Vagina (tissue), 2 donors: Measurements from ENCODE around the gene ONECUT3. TPM values are rescaled to one million over a fixed set of nuclear protein-coding genes. Genes with fewer than 3 reads are reported as not detected.

Experiments
- DNase-seq, 2 donors: peaks; one replicate each; pipeline ENCODE4 v3.0.0-alpha.2; 2017; ENCODE audit errors: extremely low spot score in 2 of 2
- H3K27ac ChIP-seq: fragments of 200-600 bp; sonication (generic); one replicate; pipeline ENCODE4 v1.5.1; 2019
- H3K27me3 ChIP-seq: fragments of 200-600 bp; sonication (generic); one replicate; pipeline ENCODE4 v1.5.1; 2019
- H3K36me3 ChIP-seq, 2 donors: fragments of 200-600 bp; sonication (generic); one replicate each; pipeline ENCODE4 v1.5.1; 2017 to 2019
- H3K4me1 ChIP-seq: fragments of 200-600 bp; sonication (generic); one replicate; pipeline ENCODE4 v1.5.1; 2019
- H3K4me3 ChIP-seq, 2 donors: fragments of 200-600 bp; sonication (generic); 1 replicate in 1 of 2; 2 replicates in 1 of 2; pipeline ENCODE4 v1.5.1; 2016 to 2019
- H3K9me3 ChIP-seq: fragments of 200-600 bp; sonication (generic); one replicate; pipeline ENCODE4 v1.5.1; 2019
- POLR2A ChIP-seq, 2 donors: fragments of 450-650 bp; IDR thresholded peaks; one replicate each; pipeline ENCODE4 v1.6.1; 2017; ENCODE audit warnings: antibody characterized with exemption in 2 of 2, mild to moderate bottlenecking in 2 of 2, moderate library complexity in 2 of 2
- POLR2AphosphoS5 ChIP-seq, 2 donors: sonication (generic); formaldehyde crosslinking; IDR thresholded peaks; one replicate each; pipeline ENCODE4 v1.9.0; 2017; ENCODE audit warnings: antibody characterized with exemption in 2 of 2, mild to moderate bottlenecking in 2 of 2, low read depth in 1 of 2; ENCODE audit not compliant: insufficient read depth in 1 of 2
- intact Hi-C: fragments of 100-400 bp; cut with DNase I; formaldehyde crosslinking; loops from one replicate; pipeline ENCODE4 v1.15.1; 2023
- total RNA-seq: library from RNA; depleted of rRNA; stranded (reverse); fragments of >200 nt; gene quantifications from one replicate; pipeline ENCODE4 v1.2.3, GENCODE V29; 2016
- TF ChIP-seq, protein P1 (sequence below), 3 experiments: fragments of 450-650 bp in 2 of 3; fragments of 200-600 bp in 1 of 3; sonication (generic) in 1 of 3; IDR thresholded peaks; one replicate each; pipeline ENCODE4 v1.5.1; 2017 to 2019; ENCODE audit warnings: antibody characterized with exemption in 3 of 3, mild to moderate bottlenecking in 2 of 3, moderate library complexity in 2 of 3

The ONECUT3 gene
- total RNA-seq, 1 donor from 2014 or later = not detected

DNA sequence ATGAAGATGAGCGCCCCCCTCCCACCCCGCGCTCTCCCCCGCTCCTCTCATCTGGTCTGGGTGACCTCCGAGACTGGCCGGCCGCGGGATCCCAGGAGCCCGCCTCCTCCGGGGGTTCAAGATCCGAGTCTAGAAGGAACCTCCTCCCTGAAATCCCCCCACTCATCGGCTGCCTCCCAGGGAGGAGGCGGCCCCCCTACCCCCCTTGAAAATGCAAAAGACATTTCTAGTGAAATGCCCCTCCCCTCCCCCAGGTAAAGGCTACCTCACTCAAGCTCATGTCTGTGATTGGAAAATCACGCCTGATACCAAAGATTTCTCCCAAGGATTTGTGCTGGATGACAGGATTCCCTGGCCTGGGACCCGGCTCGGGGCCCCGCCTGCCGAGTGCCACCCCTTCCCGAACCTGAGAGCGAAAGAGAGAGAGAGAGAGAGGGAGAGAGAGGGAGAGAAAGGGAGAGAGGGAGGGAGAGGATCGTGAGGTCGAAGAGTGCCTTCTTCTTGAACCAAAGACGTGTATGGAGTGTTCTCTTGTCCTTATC, 23.4 kb downstream of the ONECUT3 start:
- intact Hi-C loops = no loop called here
- no peak for DNase-seq
- Histone ChIP-seq H3K9me3 (no peaks in the 10 kb centered on the region), H3K36me3 (no peaks in the 10 kb centered on the region), H3K27ac (no peak overlapping the region), H3K4me3 (no peak overlapping the region), H3K4me1 (no peaks in the 10 kb centered on the region), H3K27me3 (no peaks in the 10 kb centered on the region)
- TF ChIP-seq, protein P1, sequence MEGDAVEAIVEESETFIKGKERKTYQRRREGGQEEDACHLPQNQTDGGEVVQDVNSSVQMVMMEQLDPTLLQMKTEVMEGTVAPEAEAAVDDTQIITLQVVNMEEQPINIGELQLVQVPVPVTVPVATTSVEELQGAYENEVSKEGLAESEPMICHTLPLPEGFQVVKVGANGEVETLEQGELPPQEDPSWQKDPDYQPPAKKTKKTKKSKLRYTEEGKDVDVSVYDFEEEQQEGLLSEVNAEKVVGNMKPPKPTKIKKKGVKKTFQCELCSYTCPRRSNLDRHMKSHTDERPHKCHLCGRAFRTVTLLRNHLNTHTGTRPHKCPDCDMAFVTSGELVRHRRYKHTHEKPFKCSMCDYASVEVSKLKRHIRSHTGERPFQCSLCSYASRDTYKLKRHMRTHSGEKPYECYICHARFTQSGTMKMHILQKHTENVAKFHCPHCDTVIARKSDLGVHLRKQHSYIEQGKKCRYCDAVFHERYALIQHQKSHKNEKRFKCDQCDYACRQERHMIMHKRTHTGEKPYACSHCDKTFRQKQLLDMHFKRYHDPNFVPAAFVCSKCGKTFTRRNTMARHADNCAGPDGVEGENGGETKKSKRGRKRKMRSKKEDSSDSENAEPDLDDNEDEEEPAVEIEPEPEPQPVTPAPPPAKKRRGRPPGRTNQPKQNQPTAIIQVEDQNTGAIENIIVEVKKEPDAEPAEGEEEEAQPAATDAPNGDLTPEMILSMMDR (IDR thresholded peaks at IDR 0.05) = no peak
- TF ChIP-seq POLR2A (IDR thresholded peaks at IDR 0.05) (no peak), POLR2AphosphoS5 (IDR thresholded peaks at IDR 0.05; ENCODE audit: insufficient read depth in 1 of 2, low read depth in 1 of 2) (no peak)

DNA sequence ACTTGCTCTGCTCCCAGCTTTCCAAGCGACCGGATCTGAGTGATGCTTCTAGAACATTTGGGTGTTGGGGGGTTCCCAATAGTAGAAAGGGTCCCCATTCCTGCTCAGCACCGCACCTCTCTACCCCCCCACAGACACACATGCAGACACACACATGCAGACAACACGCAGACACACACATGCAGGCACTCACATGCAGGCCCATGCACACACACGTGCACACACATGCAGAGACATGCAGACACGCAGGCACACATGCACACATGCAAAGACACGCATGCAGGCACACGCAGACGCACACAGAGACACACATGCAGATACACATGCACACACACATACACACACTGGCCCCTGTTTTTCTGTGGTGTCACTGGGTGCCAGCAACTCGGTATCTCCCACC, 23.8 kb downstream of the ONECUT3 start:
- no peak for DNase-seq
- no peaks in the 10 kb centered on the region for H3K4me1 ChIP-seq
- no peak overlapping the region for H3K4me3 ChIP-seq
- no peaks in the 10 kb centered on the region for H3K27me3 ChIP-seq
- no peak overlapping the region for H3K27ac ChIP-seq
- H3K36me3 ChIP-seq = no peaks in the 10 kb centered on the region
- no peaks in the 10 kb centered on the region for H3K9me3 ChIP-seq
- TF ChIP-seq POLR2A (IDR thresholded peaks at IDR 0.05) = no peak
- TF ChIP-seq, protein P1 (IDR thresholded peaks at IDR 0.05) = no peak
- no peak for TF ChIP-seq POLR2AphosphoS5 (IDR thresholded peaks at IDR 0.05; ENCODE audit: insufficient read depth in 1 of 2, low read depth in 1 of 2)
- intact Hi-C loops = no loop called here

DNA sequence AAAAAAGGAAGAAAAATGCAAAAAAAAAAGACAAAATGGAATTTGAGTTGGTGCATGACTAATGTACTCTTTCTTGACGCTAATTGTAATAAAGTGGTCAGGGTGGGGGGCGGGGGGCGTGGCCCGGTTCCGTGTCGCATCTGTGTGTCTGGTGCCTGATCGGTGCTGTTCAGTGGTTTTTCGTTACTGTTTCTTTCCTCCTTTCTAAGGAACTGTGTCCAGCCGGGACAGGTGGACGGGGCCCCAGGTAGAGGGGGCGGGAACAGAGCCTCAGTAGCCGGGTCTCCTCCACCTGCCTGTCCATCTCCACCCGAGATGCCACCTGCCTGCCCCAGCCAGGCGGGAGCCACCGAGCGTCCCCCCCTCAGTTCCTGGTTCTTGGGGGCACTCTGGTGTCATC, 26.3 kb downstream of the ONECUT3 start:
- Histone ChIP-seq H3K36me3 (no peaks in the 10 kb centered on the region), H3K9me3 (no peaks in the 10 kb centered on the region), H3K4me3 (no peak overlapping the region), H3K27me3 (no peaks in the 10 kb centered on the region), H3K4me1 (no peaks in the 10 kb centered on the region), H3K27ac (no peak overlapping the region)
- TF ChIP-seq, protein P1 (IDR thresholded peaks at IDR 0.05) = no peak
- TF ChIP-seq POLR2AphosphoS5 (IDR thresholded peaks at IDR 0.05; ENCODE audit: insufficient read depth in 1 of 2, low read depth in 1 of 2) (no peak), POLR2A (IDR thresholded peaks at IDR 0.05) (no peak)
- DNase-seq = no peak
- intact Hi-C loops = no loop called here

DNA sequence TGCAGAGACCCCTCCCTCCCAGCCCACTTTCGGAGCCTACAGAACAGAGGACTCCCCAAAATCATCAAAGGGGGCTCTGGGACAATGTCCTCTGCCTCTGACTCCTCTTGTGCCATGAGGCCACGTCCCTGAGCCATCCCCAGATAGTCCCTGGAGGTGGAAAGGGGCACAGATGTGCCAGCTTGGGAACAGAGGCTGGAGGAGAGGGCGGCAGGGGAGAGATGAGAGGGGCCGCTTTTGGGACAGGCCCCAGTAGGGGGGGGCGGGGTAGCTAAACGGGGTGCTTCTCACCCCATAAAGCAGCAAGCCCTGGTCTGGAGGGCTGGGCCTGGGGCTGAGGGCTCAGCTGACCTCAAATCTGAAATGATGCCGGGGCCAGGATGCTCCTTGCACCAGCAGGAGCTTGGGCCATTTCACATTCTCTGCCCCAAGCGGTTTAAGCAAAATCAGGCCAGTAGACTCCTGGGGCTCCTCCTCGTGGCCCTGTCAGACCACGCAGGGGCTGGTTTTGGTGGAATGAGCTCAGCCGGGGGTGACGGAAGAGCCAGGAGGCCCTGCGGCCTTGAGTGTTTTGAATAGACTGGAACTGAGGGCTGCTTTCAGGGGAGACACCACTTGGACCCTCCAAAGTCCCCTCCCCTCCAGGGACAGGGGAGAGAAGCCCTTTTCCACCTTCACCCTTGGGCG, 27.1 kb downstream of the ONECUT3 start:
- DNase-seq = no peak
- no peaks in the 10 kb centered on the region for H3K36me3 ChIP-seq
- H3K27me3 ChIP-seq = no peaks in the 10 kb centered on the region
- H3K9me3 ChIP-seq = no peaks in the 10 kb centered on the region
- no peaks in the 10 kb centered on the region for H3K4me1 ChIP-seq
- H3K4me3 ChIP-seq = no peak overlapping the region
- intact Hi-C loops = no loop called here
- no peak overlapping the region for H3K27ac ChIP-seq
- TF ChIP-seq POLR2A (IDR thresholded peaks at IDR 0.05) (no peak), POLR2AphosphoS5 (IDR thresholded peaks at IDR 0.05; ENCODE audit: insufficient read depth in 1 of 2, low read depth in 1 of 2) (no peak)
- TF ChIP-seq, protein P1 (IDR thresholded peaks at IDR 0.05) = no peak

DNA sequence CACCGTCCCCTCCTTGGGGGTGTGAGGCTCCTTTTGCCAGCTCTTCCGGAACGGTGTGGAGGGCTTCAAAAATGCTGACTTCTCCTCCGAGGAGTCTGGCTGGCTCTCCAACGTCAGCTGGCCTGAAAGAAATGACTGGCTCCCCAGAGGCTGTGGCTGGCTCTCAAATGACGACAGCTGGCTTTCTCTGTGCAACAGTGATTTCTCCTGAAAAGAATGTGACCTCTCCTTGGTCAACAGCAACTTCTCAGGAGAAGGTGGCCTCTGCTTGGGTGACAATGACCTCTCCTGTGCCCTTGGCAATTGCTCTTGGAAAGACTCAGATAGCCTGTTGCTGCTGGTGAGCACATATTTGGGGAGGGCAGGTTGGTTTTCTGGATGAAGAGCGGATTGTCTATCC, 29.2 kb downstream of the ONECUT3 start:
- no peaks in the 10 kb centered on the region for H3K27me3 ChIP-seq

More for the DNA sequence above, 29.2 kb downstream of the ONECUT3 start:
- H3K4me3 ChIP-seq = no peak overlapping the region
- intact Hi-C loops = no loop called here
- no peak for TF ChIP-seq POLR2AphosphoS5 (IDR thresholded peaks at IDR 0.05; ENCODE audit: insufficient read depth in 1 of 2, low read depth in 1 of 2)
- no peak for TF ChIP-seq POLR2A (IDR thresholded peaks at IDR 0.05)
- TF ChIP-seq, protein P1 (IDR thresholded peaks at IDR 0.05) = no peak
- H3K36me3 ChIP-seq = no peaks in the 10 kb centered on the region
- H3K9me3 ChIP-seq = no peaks in the 10 kb centered on the region
- H3K4me1 ChIP-seq = no peaks in the 10 kb centered on the region
- no peak overlapping the region for H3K27ac ChIP-seq
- DNase-seq = no peak
